HuH-7 (cell line): Measurements from ENCODE around the gene ADCY1.

Source experiments
- DNase-seq: peaks from one replicate; pipeline ENCODE4 v3.0.0; 2011; ENCODE audit warnings: low spot score

ADCY1 gene

DNA sequence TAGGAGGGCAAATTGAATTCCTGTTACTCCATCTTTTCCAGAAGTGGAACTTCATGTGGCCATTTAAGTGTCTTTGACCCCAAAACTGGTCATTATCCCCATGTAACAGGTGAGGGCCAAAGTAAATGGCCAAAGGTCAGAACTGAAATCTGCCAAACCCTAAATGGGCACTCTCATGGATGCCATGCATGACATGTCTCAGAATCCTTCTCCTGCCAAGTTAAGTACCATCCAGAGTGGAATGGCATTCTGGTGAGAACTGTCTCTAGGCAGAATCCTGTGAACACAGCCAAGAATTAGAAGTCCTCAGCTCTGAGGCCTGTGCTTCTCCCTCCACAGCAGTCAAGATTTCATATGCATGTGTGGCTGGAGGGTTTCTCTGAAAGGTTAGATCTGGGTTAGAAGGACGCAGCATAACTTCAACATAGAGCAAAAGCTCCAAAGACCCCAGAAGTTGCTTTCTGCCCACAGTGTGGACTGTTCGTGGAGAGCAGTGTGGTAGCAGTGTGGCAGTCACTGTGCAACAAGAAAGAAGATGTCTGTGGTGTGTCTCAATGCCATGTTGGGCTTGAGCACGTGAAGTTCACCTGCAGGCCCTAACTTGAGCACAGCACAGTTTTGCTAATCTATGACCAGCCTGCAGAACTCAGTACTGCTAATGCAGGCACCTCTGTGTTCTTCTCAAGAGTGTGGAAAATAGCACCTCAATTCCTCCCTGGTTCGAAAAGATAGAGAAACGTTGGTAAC lies 121.3 kb downstream of the ADCY1 start:
- DNase-seq: no peak

DNA sequence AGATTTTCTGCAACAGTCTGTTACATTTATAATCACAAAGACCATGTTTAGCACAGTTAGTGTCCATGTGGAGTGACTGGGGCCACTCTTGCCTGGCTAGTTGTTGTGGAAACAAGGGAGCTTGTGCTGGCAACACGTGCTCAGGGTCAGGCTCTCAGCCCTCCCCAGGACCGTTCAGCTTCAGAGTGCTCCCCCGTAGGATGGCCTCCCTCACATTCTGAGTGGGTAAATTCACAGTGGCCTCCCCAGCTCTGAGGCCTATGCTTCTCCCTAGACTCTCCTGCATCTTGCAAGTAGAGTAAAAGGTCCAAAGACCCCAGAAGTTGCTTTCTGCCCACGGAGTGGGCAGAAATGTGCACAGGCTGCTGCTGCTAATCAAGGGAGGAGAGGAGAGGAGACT lies 122.3 kb downstream of the ADCY1 start:
- no peak for DNase-seq

DNA sequence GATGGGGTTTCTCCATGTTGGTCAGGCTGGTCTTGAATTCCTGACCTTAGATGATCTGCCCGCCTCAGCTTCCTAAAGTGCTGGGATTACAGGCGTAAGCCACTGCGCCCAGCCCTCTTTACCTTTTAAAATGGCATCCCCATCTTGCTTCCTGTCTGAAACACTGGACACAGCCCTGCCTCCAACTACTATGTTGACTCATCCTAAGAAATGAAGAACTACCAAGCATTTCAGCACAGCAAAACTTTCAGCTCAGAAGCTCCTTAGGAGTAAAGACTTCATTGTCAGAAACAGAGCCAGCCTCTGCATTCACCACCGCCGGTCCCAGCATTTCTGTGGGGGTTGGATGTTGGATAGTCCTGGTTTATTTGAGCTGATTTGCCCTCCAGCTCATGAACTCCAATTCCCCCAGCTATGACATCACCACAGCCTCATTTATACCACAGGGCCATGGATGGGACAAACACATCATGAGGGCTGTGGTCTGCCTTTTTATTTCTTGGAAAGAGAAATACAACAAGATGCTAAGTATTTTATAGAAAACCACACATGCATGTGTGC lies 123.5 kb downstream of the ADCY1 start:
- no peak for DNase-seq

DNA sequence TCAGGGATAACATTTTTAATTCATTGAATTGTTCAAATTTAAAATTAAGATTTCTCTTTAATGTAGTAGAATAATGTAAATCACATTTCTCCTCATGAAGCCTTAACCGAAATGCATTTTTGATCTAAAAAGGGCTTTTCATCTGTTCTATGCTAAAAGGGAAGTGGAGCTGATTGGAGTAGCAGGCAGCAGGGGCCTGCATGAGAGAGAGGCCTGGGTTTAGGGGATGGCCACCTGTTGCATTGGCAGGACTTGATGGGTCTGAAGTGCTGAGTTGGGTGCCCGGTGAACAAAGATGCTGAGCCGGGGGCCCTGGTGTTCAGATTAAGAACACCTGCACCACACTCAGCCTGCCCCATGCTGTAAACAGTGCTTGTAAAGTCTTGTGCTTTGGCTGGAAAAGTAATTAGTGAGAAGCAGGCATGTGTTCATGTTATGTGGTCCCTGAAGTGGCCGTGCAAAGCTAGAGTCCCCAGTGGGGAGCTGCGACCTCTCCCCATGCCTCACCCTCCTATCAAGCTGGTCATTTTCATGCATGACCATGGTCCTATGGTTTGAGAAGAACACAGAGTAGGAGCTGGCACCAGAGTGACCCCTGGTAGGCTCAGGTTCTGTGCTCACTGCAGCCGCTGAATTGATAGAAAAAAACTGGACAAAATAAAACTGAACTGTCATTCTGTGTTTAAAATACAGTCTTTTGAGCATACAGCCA lies 124.3 kb downstream of the ADCY1 start:
- DNase-seq: no peak

DNA sequence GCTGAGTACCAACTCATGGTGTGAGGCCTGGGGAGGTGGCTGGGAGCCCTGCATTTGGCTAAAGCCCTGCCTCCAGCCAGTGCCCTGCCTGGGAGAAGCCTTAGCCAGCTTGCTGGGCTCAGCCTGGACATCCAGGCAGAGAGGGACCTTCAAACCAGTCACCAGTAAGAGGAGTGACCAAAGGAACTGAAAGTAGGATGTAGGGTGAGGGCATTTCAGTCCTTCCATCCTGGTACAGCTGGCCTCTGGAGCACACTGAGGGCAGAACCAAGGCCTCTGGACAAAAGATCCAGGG lies 124.8 kb downstream of the ADCY1 start:
- no peak for DNase-seq

DNA sequence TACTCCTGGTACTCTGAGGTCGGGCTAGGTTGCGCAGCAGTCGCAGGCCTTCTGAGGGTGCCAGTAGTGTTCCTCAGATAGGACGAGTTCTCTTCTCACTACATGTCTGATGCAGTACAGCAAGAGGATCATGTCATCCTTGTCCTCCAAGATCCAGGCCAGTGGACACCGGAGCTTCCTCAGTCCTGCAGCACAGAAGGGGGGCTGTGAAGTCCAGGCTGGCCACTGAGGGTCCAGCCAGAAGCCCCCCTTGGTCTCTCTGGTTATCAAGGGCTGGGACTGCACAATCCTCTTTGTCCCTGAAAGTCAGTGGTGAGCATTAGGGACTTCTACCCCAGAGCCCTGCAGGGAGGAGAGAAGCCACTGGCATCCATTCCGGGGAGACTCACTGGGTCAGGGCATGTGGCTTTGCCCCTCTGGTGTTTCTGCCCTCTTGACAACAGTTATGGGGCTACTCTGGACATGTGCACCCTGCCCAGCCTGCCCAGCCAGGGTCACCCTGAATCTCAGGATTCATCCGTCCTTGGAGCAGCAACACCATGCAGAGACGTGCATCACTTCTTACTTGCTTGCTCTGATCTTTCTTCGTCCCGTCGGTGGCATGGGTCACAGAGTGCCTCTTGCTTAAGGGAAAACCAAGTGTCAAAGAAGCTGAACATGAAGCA lies 125.7 kb downstream of the ADCY1 start:
- DNase-seq: no peak

DNA sequence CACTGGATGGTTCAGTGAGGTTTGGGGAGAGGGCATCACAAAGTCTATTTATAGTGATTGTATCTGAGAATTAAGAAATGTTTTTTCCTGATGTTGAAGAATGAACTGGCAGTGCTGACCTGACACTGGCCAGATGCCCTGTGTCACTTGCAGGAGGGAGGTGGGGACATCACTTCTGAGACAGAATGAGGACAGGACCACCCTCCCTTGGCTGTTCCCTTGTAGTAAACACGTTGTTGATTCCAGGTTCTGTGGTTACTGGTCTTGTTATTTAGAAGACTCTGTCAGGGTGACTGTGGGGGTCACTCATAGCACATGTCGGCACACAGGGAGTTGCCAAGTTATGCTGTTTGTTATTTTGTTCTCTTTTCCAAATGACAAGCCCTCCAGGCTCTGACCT lies 126.4 kb downstream of the ADCY1 start:
- DNase-seq: no peak

DNA sequence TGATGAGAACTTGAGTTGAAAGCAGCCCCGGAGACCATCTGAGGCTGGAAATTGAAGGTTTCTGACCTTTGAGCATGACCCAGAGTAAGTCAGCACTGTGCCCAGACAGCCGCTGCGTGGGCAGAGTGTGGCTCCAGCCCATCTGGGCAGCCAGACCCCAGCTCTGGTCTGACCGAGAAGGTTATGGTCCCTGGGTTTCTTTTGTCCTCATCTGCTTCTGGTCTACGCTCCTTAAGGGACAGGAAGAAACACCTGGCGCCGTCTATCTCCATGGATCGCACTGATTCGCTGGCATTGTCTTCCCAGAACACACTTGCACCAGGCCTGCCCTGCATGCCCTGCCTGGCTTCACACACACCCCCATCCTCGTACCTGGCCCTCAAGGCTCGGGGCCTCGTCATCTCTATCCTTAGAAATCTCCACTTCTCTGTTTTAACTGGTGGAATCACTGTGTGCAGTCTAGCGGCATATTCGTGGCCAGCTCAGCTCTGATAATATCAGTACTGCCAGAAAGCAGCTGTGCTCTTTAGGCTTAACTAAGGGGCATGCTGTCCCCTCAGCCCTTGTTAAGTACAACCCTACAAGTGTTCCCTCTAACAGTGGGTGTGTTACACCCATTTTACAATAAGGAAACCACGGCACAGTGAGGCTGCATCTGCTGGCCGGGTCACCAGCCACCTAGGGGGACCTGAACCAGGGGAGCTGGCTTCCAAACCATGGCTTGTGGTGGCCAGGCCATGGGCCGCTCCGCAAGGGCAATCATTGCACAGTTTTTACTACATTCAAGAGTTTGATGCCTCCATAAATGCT lies 127.7 kb downstream of the ADCY1 start:
- no peak for DNase-seq

DNA sequence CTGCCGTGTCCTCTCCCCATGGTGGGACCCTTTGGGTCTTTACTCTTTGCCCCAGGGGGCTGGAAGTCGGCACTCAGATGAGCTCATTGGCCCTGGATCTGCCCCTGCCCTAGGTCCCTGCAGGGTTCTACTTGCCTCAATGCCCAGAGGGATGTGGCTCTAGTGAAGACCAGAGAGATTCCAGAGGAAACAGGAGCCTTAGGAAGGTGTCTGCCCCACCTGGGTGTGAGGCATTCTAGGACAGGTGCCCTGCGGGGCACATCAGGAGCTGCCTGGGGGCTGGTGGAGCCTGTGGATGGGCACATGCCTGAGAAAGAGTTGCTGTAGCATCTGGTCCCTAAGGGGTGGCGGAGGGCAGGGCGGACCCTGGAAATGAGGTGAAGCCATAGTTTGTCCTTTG lies 128.6 kb downstream of the ADCY1 start:
- DNase-seq: no peak

DNA sequence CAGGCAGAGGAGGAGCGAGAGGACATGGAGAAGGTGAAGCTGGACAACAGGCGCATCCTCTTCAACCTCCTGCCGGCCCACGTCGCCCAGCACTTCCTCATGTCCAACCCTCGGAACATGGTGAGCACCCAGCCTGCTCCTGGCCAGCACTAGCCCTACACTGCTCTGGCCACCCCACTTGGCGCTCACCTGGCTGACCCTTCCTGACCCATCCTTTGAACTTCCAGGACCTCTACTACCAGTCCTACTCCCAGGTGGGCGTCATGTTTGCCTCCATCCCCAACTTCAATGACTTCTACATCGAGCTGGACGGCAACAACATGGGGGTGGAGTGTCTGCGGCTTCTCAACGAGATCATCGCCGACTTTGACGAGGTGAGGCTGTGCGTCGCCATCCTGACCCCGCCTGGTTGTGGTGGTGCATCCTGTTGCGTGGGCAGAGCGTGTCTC lies 129.2 kb downstream of the ADCY1 start:
- no peak for DNase-seq

DNA sequence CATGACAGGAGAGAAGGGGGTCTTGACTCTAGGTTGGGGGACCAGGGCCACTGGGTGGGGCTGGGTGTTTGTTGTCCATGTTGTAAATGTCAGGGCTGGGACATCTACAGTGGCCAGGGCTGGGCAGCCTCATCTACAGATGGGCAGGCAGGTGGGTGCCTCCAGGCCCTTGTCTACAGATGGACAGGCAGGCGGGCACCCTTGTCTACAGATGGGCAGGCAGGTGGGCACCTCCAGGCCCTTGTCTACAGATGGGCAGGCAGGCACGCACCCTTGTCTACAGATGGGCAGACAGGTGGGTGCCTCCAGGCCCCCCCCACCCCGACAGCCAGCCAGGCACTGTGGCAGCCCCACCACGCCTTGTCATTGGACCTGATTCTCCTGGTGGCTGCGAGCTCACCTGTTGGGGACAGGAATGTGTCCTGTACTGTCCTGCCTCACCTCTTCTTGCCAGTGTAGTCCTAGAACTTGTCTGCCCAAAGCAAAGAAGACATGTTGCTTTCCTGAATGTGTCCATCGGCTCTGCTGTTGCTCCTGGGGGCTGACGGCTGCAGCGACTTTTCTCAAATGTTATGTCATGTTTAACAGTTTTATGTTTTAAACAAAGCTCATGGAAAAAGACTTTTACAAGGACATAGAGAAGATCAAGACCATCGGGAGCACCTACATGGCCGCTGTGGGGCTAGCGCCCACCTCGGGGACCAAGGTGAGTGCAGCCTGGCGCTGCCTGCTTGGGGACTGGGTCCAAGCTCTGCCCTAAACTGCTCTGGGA lies 129.9 kb downstream of the ADCY1 start:
- no peak for DNase-seq

DNA sequence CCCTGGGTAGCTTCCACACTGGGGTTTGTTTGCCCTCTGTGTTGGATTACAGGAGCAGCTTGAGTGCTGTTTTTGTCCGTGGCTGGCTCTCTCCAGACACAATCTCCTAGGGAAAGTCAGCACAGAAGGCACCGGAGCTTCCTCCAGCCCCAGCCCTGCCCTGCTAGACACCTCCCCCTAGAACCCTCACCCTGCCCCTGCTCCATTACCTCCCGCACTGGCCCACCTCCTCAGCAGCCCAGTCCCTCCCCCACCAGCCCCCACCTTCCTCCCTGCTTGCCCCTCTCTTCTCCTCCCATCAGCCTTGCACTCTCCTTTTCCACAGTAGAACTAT lies 130.5 kb downstream of the ADCY1 start:
- no peak for DNase-seq

DNA sequence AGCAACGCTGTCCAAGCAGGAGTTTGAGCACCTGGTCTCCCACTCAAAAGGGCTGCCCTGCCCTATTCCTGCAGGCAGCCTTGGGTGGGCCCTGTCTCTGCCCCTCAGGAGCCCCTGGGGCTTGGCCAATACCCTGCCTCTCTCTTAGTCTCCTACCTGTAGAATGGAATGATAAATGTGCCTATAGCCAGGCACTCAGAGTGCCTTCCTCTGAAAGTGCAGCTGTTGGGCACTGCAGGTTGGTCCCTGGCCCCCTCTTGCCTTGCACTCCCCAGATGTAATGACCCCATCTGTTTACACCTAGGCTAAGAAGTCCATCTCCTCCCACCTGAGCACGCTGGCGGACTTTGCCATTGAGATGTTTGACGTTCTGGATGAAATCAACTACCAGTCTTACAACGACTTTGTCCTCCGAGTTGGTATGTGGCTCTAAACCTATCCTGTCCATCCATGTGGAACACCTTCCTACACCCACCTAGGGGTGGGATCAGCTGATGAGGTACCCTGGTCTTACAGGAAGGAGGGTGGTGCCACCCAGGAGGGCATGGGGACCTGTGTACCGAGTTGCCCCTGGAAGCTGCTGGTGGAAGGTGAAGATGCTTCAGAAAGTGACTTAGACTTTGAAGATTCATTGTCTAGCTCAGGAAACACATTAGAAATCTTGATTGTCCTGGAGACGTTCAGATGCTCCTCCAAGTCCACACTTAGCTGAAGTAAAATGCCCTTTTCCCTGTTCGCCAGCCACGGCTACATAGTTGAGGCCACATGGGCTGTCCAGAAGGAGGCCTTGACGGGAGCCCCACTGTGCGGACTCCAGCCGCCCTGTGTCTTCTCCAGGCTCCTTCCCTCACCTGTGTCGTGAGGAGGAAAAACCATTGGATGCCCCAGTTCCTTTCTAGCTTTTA lies 134.1 kb downstream of the ADCY1 start:
- DNase-seq: no peak

DNA sequence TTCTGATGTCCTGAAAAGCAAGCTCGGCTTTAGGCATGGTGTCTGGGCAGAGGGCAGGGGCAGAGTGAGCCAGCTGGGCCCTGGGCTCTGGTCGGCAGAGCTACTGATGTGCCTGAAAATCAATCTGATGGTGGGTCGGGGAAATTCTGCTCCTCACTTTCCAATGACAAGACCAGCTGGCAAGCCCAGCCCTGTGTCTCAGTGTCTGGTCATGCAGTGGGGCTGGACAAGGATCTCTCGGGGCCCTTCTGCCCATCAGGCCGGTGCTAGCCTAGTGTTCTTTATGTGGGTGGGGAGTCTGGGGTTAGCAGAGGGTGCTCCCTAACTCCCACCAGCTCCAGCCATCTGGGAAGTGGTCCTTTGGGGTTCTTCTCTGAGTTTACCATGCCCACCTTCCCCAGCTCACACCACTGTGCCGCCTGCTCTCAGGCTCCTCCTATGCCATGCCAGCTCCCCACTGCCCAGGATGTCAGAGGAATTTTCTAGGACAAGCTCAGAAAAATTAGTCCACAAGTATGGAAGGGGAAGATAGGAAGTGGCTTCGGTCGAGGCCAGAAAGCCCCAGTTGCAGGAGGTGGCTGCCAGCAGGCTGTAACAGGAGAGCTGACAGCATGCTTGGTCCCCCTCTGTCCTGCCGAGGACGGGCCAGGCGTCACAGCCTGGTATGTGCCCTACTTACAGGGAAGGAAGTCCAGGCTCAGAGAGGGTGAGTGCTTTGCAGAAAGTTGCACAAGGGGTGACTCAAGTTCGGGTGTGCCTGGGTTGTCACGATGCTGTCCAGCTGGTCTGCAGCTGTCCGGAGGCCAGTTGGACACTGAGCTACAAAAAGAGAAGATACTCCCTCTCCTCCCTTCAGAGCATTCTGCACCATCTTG lies 135.2 kb downstream of the ADCY1 start:
- DNase-seq: no peak

DNA sequence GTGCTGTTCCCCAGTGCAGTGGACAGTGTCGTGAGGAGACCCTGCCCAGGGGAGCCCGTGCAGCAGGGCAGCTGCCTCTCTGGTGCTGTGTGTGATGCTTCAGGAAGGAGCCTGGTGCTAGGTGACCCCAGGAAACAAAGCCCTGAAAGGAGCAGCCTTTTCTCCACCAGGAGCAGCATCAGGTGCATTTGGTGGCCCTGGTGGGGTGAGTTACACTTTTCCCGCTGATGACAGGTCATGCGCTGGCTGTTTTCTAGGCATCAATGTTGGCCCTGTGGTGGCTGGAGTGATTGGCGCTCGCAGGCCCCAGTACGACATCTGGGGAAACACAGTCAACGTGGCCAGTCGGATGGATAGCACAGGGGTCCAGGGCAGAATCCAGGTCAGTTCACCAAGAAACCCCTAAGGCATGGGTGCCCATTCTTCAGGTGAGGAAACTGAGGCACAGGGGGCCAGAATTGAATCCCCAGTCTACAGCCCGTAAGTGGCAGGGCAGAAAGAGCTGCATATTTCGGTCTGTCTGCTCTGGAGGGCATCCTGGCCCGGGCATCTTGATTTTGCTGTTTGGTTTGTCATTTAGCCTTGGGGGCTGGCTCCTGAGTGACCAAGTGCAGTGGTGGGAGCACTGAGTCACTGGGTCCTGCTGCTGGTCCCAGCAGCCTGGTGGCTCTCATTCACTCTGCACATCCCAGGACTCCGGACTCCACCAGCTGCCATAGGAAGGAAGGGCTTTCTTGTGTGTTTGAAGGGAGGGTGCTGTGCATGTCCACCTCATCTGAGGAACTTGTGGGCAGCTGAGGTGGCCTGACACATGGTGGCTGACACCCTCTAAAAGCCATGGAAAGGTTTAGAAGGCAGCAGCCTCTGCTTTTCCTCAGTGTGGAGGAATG lies 136.3 kb downstream of the ADCY1 start:
- DNase-seq: no peak

DNA sequence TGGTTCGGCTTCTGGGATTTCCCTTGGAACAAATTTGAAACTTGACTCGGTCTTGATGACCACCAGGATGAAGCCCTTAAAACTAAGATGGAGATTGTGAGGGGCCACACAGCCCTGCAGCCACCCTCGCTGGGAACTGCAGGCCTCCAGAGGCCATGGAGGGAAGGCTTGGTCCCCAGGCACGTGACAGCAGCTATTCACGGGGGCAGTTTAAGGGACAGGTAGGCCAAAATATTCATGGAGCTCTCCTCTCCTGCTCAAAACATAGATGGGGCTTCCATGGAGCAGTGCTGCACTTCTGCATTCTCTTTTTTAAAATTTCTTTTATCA lies 137.0 kb downstream of the ADCY1 start:
- no peak for DNase-seq

DNA sequence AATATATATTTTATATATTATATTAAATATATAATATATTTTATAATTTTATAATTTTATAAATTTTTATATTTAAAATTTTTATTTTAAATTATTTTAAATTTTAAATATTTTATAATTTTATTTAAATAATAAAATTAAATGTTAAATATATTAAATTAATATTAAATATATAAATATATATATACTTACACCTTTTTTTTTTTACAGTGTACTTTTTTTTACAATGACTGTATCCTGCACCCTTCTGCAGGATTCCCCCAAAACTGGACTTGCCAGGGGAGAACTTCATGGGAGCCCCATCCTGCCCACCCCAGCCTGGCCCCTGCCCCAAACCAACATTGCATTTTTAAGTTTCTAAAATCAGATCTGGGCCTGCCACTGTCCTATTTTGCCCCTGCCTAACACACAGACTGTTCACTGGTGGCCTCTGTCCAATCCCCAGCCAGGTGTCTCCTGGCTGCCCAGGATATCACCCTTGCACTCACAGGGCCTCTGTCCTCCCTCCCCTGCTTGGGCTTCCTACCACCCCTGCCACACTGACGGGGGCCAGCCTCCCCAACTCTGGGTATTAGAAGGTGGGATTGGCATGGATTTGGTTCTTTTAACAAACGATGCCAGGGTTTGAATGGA lies 138.0 kb downstream of the ADCY1 start:
- no peak for DNase-seq
